HG03060 (cell line): ENCODE data around the gene GDPD4.

Source experiments
- ATAC-seq: cut with Tn5 transposase; IDR thresholded peaks from one replicate; pipeline ENCODE4 v1.9.1; 2021; ENCODE audit warnings: low read depth, moderate number of reproducible peaks; ENCODE audit not compliant: unreplicated experiment

GDPD4 gene

GRCh38 chr11:77178150-77178549, 123.3 kb downstream of the GDPD4 start:
- no peak for ATAC-seq

GRCh38 chr11:77176996-77177395, 124.5 kb downstream of the GDPD4 start:
- ATAC-seq: no peak

GRCh38 chr11:77175869-77176539, 125.5 kb downstream of the GDPD4 start:
- no peak for ATAC-seq

GRCh38 chr11:77175021-77175842, 126.3 kb downstream of the GDPD4 start:
- ATAC-seq: no peak

GRCh38 chr11:77174559-77174958, 126.9 kb downstream of the GDPD4 start:
- ATAC-seq: no peak

- no peak for ATAC-seq
Measured at GRCh38 chr11:77173494-77173893, 128.0 kb downstream of the GDPD4 start.

- no peak for ATAC-seq
Measured at GRCh38 chr11:77172666-77172982, 128.9 kb downstream of the GDPD4 start.

- ATAC-seq: no peak
Measured at GRCh38 chr11:77171885-77172665, 129.4 kb downstream of the GDPD4 start.

GRCh38 chr11:77171254-77171653, 130.2 kb downstream of the GDPD4 start:
- ATAC-seq: no peak

- ATAC-seq: no peak
Measured at GRCh38 chr11:77170107-77170506, 131.4 kb downstream of the GDPD4 start.

GRCh38 chr11:77167791-77168190, 133.7 kb downstream of the GDPD4 start:
- no peak for ATAC-seq

- no peak for ATAC-seq
Measured at GRCh38 chr11:77167111-77167626, 134.3 kb downstream of the GDPD4 start.
